ENCODE measurements around the gene FAM120B. TPM values are rescaled to one million over a fixed set of nuclear protein-coding genes. Genes with fewer than 3 reads are reported as not detected.
"Not testable (repeated sequence)": the region's sequence is repeated elsewhere in the genome, so short reads cannot be mapped to it uniquely, and the experiment has no call there.

FAM120B gene
- total RNA-seq, 1 donor from 2014 or later, result 38.9 TPM

DNA sequence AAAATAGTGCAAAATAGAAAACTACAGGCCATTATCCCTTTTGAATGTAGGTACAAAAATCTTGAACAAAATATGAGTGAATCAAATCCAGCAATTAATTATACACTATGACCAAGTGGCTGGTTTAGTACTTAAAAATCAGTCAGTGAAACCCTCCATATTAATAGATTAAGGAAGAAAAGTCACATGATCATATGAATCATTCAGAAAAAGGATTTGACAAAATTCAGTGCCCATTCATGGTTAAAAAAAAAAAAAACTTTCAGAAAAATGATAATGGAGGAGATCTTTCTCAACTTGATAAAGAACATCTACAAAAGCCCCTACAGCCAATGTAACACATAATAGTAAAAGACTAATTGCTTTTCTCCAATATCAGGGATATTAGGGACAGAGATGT is 75.0 kb downstream of the FAM120B start:
- DNase-seq (ENCODE audit: low spot score), result no peak

DNA sequence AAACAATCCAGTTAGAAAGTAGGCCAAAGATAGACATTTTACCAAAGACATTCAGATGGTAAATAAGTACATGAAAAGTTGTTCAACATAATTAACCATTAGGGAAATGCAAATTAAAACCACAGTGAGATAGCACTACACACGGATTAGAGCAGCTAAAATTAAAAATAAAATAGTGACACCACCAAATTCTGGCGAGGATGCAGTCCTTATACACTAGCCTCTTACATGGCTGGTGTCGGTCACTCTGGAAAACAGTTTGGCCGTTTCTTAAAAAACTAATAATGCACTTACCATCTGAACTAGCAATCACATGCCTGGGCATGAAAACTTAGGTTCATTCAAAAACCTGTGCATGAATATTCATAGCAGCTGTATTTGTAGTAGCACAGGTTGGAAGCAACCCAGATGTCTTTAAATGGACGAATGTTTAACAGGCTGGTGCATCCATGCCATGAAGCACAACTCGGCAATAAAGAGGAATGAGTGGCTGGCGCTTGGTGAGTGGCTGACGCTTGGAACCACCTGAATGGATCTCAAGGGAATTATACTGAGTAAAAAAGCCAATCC is 77.0 kb downstream of the FAM120B start:
- no peak for DNase-seq (ENCODE audit: low spot score)

DNA sequence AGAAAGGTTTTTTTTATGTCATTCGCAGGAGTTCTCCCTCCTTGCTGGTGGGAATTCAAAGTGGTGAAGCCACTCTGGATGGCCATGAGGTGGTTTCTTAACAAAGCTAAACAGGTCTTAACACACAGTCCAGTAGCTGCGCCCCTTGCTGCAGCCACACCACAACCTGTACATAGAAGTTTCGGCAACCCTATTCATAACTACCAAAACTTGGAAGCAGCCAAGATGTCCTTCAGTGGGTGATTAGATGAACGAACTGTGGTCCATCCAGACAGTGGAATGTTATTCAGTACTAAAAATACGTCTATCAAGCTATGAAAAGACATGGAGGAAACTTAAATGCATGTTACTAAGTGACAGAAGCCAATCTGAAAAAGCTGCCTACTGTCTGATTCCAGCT is 78.9 kb downstream of the FAM120B start:
- no peak for DNase-seq (ENCODE audit: low spot score)

DNA sequence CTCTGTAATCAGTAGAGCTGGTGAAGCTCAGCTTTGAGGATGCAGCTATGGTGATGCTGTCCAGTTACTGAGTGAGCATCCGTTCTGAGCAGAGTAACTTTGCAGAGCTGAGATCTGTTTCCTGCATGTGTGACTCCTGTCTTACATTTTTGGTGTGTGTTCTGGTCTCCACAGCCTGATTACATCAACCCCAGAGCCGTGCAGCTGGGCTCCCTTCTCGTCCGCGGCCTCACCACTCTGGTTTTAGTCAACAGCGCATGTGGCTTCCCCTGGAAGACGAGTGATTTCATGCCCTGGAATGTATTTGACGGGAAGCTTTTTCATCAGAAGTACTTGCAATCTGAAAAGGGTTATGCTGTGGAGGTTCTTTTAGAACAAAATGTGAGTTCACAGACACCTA is 81.6 kb downstream of the FAM120B start:
- no peak for DNase-seq (ENCODE audit: low spot score)

DNA sequence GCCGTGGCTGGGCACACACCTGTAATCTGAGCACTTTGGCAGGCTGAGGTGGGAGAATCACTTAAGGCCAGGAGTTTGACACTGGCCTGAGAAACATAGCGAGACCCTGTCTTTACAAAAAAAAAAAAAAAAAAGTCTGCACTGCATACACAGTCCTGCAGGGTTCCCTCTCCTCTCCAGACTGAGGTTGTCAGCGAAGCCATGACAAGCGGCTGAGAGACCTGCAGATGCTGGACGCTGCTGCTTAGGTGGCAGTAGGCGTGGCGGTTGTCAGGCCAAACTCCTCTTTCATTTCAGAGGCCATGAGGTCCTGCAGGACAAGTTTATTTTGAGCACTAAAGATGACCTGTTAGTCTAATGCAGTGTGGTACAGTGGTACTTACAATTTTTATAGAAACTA is 86.5 kb downstream of the FAM120B start:
- DNase-seq (ENCODE audit: low spot score), result no peak

DNA sequence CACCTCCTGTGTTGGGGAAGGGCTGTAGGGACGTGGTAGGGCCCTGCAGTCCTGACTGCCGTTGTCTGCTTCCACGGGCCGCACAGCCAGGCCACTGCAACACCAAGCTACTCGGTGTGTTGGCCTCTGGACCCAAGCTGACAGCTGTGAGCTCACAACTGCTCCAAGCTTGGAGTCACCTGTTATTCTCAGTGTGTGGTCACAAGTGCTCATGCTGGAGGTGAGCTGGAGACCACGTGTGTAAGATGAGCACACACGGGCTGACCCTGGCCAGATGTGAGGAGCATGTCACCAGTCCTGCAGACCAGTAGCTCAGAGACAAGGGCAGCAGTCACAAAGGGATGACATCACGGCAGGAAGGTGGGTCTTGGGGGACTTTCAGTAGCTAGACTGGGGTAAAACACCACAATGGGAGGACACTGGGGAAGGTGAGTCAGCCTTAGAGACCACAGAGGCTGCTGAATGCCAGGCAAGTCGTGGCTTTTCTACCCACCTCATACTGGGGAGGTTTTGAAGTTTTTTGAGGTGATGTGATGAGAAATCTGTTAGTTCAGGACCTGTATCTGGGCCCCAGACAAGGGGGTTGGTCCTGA is 87.3 kb downstream of the FAM120B start:
- DNase-seq (ENCODE audit: low spot score), result no peak

DNA sequence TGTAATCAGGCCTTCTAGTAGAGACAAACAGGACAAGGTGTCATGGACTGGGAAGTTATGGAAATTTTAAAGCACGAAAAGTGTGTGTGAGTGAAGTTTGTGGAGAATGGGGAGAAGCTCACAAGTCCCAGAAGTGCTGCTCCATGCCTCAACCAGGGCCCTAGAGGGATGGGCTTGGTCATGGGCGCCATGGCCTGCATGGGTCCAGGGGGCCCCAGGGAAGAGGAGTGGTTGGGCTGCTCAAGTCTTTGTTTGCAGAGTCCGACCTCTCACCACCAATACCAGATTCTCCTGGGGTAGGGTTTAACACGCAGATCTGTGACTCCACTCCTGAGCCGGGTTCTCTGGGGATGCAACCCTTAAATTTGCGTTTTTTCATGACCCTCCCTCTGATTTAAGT is 88.4 kb downstream of the FAM120B start:
- DNase-seq (ENCODE audit: low spot score), result no peak

DNA sequence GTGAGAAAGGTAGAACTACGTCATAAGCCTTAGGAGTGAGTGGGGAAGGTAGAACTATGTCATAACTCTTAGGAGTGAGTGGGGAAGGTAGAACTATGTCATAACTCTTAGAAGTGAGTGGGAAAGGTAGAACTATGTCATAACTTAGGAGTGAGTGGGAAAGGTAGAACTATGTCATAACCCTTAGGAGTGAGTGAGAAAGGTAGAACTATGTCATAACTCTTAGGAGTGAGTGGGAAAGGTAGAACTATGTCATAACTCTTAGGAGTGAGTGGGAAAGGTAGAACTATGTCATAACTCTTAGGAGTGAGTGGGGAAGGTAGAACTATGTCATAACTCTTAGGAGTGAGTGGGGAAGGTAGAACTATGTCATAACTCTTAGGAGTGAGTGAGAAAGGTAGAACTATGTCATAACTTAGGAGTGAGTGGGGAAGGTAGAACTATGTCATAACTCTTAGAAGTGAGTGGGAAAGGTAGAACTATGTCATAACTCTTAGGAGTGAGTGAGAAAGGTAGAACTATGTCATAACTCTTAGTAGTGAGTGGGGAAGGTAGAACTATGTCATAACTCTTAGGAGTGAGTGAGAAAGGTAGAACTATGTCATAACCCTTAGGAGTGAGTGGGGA is 92.3 kb downstream of the FAM120B start:
- not testable (repeated sequence) for DNase-seq (ENCODE audit: low spot score)

DNA sequence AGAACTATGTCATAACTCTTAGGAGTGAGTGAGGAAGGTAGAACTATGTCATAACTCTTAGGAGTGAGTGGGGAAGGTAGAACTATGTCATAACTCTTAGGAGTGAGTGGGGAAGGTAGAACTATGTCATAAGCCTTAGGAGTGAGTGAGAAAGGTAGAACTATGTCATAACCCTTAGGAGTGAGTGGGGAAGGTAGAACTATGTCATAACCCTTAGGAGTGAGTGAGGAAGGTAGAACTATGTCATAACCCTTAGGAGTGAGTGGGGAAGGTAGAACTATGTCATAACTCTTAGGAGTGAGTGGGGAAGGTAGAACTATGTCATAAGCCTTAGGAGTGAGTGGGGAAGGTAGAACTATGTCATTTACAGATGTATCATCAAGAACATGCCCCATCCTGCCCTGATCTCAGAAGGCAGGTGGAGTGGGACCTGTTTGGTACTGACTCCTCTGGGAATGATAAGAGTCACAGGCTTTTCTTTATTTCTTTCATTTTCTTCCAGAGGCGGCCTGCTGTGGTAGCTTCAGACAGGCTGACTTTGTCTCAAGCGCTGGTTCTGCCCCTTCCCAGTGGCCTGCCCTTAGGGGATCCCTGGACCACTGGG is 93.5 kb downstream of the FAM120B start:
- not testable (repeated sequence) for DNase-seq (ENCODE audit: low spot score)

DNA sequence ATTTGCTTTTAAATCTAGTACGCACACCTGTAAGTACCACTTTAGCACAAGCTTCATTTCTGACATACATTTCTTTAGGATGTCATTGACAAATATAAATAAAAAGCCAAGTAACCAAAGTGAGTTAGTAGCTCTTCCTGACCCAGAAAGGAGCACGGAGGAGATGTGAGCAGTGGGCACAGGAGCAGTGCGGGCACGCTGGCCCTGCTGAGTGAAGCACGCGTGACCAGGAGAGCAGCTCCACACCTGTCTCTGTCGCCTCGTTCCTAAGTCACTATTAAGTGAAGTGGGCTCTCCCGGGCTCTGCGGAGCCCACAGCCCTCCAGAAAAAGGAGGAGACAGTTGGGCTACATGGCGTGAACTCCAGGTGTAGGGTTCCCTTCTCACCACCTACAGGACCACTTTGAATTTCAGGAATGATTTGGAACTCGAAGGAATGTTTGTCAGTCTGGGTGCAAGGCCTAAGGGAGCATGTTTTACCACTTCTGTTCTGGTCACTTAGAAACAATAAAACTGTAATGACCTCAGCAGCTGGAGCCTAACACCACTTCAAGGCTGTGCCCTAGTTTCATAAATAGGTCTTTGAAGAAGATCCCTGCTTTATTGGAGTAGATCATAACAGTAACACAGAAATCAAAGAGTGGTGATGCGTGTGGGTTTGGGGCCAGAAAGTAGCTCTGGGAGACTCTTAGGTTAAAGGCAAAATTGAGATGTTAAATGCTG is 95.9 kb downstream of the FAM120B start:
- no peak for DNase-seq (ENCODE audit: low spot score)

DNA sequence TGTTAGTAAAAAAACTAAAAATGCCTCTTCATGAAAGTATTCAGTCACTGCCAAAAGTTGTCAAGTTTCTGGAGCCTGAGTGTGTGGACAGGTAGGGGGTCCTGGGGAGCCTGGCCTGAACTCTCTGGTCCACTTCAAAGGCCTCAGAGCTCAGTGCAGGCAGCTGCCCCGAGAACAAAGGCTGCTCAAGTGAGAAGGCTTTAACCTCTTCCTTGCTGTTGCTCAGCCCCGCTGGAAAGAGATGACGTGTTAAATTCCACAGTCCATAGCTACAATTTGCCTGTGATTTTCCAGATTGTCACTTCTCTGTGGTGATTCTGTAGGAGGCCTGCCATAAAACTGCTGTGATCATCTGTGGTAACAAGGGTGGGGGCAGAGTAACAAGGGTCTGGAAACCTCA is 96.9 kb downstream of the FAM120B start:
- no peak for DNase-seq (ENCODE audit: low spot score)

DNA sequence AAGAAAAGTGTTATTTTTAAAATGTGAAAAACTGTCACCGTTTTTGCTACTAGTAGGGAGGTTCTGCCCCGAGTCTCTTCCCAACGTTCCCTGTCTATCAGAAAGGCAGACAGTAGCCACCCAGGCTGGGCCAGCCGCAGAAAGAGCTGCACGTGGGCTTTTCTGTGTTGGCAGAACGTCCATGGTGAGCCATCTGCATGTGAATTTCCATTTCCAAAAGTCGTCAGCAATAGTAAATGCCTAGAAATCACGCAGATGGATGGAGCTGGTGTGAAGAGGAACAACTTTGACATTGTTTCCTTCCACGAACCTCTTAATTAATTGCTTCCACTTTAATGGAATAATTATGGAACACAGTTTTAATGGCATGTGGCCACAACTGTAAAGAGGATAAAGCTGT is 97.5 kb downstream of the FAM120B start:
- no peak for DNase-seq (ENCODE audit: low spot score)

DNA sequence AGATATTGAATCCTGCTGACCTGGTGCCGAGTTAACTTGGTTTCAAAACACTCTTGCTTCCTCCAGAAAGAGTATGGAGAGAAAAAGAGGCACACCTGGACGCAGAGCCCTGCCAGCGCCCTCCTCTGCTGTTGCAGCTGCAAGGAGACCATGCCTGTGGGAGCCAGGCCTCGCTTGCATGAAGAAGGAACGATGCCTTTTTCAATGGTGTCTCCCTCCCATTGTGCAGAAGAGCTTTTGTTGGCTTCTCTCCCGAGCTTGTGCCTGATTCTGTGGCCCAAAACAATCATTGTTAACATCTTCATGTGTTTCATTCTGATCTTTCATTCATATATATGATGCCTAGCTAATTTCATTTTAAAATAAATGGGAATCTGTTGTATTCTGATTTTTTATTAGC is 98.1 kb downstream of the FAM120B start:
- DNase-seq (ENCODE audit: low spot score), result no peak

DNA sequence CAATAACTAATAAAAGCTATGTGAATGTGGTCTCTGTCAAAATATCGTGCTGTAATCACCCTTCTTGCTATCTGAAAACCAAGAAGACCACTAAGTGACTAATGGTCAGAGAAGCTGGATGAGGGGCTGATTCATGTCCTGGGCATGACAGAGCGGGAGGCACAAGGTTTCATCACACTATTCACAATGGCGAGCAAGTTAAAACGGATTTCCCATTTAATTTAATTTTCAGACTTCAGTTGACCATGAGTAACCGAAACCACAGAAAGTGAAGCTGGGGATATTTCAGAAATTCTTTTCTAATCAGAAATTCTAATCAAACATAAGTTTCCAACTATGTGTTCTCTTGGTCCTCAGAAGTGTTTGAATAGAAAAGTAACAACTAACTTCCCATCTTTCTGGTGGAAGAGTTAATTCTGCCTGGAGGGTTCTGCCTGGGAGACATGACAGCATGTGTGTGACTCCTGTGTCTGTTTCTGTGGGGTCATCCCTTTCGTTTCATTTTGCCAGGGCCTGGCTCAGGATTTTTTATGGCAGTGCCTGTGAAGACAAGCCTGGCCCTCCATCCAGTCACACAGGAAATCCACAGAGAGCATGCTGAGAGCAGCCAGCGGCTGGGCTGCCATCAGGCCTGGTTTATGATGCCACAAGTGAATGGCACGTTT is 98.9 kb downstream of the FAM120B start:
- no peak for DNase-seq (ENCODE audit: low spot score)

DNA sequence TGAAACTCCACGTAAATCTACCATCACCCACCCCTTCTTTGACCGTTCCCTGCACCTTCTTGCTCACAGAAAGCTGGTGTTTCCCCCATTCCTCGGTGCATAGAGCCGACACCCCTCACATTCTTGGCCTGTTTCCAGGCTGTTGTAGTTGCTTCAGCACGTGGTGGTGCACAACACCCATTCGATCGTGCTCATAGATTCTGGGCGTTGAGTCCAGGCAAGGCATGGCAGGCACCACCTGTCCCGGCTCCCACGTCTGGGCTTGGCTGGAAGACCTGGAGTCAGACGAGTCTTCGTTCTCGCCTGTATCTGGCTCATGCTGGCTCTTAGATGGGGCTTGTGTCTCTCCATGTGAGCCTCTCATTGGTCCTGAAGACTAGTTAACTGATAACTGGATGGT is 100.6 kb downstream of the FAM120B start:
- no peak for DNase-seq (ENCODE audit: low spot score)

DNA sequence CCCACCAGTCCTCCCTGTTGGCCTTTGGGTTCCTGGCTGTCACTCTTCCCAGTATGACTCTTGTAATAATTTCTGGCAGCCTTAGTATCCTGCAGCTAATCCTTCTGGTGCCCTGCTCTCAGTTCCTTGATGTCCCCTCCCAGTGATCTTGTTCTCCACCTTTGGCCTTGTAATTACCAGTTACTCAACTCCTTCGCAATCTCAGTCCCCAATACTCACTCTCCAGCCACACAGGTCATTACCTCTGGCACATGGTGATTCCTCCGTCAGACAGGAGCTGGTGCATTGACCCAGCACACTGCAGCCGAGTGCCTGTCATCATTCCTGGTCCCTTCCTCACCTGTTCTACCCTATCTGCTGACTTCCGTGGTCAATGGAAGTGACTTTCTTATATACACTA is 101.4 kb downstream of the FAM120B start:
- DNase-seq (ENCODE audit: low spot score), result no peak

DNA sequence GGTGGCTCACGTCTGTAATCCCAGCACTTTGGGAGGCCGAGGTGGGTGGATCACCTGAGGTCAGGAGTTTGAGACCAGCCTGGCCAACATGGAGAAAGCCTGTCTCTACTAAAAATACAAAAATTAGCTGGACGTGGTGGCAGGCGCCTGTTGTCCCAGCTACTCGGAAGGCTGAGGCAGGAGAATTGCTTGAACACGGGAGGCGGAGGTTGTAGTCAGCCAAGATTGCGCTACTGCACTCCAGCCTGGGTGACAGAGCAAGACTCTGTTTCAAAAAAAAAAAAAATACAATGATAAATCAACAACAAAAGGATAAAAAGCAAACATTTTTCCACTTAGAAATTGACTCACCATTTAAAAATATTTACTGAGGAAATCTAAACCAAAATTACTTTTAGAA is 103.2 kb downstream of the FAM120B start:
- DNase-seq (ENCODE audit: low spot score), result not testable (repeated sequence)

DNA sequence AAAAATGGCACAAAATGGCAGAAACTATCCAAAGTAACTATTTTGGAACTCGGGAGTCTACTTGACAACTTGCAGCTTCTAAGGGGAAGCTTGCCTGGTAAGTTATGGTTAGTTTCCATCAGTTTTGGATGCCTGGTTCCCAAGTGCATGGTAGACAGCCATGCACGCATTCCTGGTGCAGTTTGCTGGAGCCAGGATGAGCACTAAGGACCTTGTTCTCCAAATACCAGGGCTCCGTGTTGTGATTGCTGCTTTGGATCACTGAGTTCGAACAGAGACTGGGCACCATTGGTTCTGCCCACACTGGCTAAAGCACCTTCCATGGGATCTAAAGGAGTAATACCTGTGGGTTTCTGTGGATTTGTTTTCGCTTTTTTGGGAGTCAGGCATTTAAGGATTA is 103.7 kb downstream of the FAM120B start:
- no peak for DNase-seq (ENCODE audit: low spot score)

DNA sequence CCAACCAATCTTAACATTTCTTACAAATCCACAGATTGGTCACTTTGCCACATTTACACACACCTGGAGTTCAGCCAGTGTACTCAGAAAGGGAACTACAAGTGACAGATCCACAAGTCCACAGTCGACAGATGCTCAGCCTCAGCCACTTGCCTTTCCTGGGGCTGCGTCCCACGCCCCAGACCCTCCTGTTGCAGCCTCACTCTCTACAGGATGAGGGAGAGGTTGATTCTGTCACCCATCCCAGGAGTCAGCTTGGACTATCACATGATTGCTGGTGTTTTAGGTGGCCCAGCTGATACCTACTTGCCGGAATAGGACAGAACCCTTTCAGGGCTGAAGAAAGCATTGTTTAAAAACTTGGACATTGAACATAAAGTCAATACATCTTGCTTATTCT is 108.8 kb downstream of the FAM120B start:
- no peak for DNase-seq (ENCODE audit: low spot score)

DNA sequence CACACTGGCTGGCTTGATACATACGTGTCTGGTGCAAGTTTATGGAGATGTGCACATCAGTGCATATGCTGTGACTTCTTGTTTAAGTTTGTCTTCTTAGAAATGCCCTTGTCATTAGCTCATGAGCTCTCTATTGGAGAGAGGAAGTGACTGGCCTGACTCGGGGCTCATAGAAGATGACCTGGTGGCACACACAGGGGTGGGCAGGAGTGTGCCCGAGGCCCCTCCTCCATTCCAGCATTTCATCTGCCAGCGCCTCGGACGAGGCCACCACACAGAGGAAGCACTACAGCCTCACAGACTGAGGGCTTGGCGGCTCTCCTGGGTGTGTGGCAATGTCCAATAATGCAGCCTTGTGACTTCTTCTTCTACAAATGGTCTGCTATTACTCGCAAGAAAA is 109.7 kb downstream of the FAM120B start:
- no peak for DNase-seq (ENCODE audit: low spot score)

DNA sequence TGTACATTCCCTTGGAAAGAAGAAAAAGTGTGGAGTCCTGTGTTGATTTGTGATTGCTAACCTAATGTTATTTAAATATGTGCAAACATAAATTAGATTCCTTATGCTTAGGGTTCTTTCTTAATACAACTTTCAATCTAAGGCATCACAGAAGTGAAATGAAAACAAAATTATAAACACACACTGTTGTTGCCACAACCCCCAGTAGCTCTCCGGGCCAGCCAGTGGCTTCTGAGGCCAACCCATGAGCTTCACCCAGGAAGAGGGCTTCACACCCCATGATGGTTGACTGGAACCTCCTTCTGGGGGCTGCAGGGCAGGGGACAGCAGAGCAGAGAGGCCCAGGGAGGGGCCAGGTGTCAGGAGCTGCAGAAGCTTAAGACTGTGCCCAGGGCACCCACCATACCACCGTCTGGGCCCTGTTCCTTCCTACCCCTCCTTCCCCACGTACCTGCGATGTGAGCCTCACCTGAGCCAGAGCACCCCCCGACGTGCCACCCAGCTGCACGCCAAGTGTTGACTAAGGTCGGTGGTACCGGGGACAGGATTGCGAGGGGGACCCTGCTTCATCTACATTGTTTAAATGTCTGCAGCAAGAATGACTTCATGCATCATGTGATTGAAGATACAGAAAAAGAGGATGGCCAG is 110.5 kb downstream of the FAM120B start:
- no peak for DNase-seq (ENCODE audit: low spot score)

DNA sequence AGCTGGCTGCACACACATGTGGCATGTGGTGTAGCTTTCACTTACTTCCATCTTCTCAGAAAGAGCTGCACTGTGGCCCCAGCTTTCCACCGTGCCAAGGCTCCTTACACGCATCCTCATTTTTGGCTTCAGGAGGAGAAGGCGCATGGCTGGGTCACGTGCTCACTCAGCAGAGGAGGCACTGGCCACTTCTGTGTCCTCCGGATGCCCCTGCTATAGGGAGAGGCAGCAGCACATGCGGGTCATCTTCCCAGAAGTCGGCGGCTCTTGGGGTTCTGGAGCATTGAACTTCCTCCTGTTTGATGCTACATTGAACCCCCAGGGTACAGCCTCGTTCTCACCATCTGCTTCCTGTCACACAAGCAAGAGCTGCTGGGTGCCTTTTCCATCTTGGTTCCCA is 111.3 kb downstream of the FAM120B start:
- DNase-seq (ENCODE audit: low spot score), result no peak
